ENCODE results near the gene ATP8B1. TPM values are rescaled to one million over a fixed set of nuclear protein-coding genes. Genes with fewer than 3 reads are reported as not detected.

Gene ATP8B1
- polyA plus RNA-seq, 3 donors, result 21.6 to 23.0 (median 22.5) TPM

Other genes starting within 250 kb of the ATP8B1 start
- 10 to 100 TPM; 30.3 to 41.8 (median 32.5) TPM for gene FECH, start 216.6 kb downstream of the ATP8B1 start, polyA plus RNA-seq (ENCODE audit: insufficient read length in 3 of 3)
- 100 to 1,000 TPM; 183 to 221 (median 192) TPM for gene NARS1, start 181.5 kb downstream of the ATP8B1 start, polyA plus RNA-seq (ENCODE audit: insufficient read length in 3 of 3)
- 100 to 1,000 TPM; 106 to 169 (median 131) TPM for gene NEDD4L, start 240.9 kb upstream of the ATP8B1 start, polyA plus RNA-seq (ENCODE audit: insufficient read length in 3 of 3)

Measured in renal cortex interstitium (tissue), 3 donors.